ENCODE data around the gene HEATR5B.

HEATR5B gene

DNA sequence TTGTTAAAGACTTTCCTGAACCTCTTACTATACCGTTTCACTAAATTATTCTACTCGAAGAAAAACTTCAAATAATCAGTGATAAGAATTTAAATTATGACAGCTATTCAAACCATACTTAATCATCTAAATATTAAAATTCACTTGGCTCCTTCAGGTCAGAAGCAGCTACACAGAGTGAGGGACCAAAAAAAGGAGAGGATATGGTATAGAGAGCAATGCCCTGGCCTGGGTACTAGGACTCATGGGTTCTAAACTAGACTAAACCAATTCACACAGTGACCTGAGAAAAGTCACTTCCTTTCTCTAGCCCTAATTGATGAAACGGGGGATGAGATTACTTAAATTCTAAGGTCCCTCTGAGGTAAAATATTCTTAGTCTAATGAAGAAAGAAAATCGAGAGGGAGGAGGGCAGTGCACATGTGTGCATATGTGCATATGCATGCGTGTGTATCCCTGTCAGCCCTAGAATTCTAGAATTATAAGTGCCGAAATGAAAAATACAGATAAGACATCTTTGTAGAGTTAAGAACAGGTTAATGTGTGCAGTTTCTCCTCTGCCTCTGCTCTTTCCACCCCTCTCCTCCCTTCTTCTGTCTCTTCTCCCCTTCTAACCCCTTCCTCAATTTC is 129.1 kb downstream of the HEATR5B start:
- no peak for TF ChIP-seq GATA2 (IDR thresholded peaks at IDR 0.05; ENCODE audit: low read depth, low read length)
- TF ChIP-seq GATA3 (IDR thresholded peaks at IDR 0.05; ENCODE audit: low read depth, low read length) = no peak

DNA sequence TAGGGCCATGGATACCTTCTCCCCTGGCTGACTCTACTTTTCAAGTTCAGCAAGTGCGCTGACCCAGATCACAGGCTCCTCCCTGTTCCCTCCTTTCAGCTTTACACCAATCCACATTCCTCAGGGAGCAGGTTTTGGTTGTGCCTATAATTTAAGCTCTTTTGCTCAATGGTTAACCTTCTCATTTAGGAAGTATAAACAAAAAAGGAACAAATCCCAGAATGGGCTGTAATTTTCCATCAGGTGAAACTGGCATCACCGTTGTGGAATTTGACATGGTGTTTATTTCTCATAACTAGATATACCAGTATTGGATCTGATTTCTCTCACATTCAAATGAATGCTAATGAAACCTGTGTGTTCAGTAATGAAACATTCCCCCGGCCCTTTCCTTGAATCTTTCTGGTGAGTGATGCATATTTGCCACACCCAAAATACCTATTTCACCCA is 131.4 kb downstream of the HEATR5B start:
- TF ChIP-seq GATA3 (IDR thresholded peaks at IDR 0.05; ENCODE audit: low read depth, low read length) (no peak), GATA2 (IDR thresholded peaks at IDR 0.05; ENCODE audit: low read depth, low read length) (no peak)

DNA sequence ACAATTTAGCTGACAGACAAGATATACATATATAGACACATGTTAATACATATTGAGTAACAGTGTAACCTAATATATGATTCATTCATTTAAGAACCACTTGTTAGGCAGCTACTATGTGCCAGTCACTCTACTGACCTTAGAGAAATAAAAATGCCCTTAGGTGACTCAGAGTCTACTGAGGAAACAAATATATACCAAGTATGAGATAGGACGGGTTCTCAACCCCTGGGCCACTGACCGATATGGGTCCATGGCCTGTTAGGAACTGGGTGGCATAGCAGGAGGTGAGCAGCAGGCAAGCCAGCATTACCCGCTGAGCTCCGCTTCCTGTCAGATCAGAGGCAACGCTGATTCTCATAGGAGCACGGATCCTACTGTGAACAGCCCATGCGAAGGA is 132.6 kb downstream of the HEATR5B start:
- no peak for TF ChIP-seq GATA2 (IDR thresholded peaks at IDR 0.05; ENCODE audit: low read depth, low read length)
- TF ChIP-seq GATA3 (IDR thresholded peaks at IDR 0.05; ENCODE audit: low read depth, low read length) = no peak

DNA sequence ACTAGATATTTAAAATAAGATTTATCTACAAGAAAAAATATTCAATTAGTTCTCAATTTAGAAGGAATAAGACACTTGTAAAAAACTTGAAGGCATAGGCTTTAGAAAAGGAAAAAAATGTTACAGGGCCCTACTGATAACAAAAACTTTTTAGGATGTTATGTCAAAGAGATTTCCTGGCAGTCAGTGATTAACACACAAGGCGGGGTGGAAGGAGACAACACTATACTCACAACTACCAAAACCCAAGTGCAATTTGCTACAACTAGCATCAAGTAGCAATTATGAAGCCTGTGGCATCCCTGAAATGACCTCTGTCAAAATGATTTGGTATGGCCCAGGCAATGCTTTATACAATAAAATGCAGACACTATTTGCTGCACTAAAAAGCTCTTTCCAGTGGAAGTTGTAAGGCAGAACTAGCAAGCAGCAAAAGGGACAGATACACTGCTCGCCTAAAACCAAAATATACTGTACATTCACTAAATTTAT is 133.1 kb downstream of the HEATR5B start:
- TF ChIP-seq GATA3 (IDR thresholded peaks at IDR 0.05; ENCODE audit: low read depth, low read length) = no peak
- TF ChIP-seq GATA2 (IDR thresholded peaks at IDR 0.05; ENCODE audit: low read depth, low read length) = no peak

DNA sequence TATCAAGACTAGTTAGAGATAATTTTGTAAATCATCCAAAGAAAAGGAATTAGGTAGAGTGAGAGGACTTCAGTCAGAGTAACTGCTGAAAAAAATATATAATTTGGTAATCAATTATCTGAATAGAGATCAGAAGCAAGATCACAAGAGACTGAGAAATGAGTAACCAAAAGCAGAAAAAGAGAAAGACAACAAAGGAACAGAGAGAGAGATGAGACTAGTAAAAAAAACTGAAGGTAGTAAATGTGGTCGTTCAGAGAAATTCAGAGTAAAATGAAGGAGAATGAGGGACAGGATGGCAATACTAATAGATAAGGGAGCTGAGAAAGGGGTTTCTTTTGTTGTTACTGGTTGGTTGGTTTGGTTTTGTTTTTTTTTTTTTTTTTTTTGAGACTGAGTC is 134.3 kb downstream of the HEATR5B start:
- TF ChIP-seq GATA2 (IDR thresholded peaks at IDR 0.05; ENCODE audit: low read depth, low read length) (no peak), GATA3 (IDR thresholded peaks at IDR 0.05; ENCODE audit: low read depth, low read length) (no peak)

DNA sequence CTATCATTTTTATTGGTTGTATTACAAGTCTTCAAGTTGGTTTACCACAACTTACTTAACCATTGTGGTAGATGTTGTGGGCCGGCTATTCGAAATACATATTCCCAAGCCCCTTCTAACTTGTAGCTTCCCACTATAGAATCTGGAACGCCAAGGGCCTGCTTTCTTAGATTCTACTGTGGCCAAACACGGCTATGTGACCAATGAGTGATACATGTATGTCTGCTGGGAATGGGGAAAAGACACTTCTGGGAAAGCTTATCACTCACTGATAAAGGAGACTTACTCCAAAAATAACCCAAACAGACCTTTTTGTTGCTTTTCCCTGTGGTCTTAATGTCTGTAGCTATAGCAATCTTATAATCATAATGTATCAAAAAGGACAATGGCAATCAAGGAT is 142.3 kb downstream of the HEATR5B start:
- TF ChIP-seq GATA3 (IDR thresholded peaks at IDR 0.05; ENCODE audit: low read depth, low read length) = no peak
